GM04503 (cell line): ENCODE measurements around the gene CKMT2.
"Not testable (repeated sequence)": the region's sequence is repeated elsewhere in the genome, so short reads cannot be mapped to it uniquely, and the experiment has no call there.

Experiments used
- DNase-seq: peaks from one replicate; pipeline ENCODE4 v3.0.0-alpha.2; 2012; ENCODE audit warnings: low read depth

CKMT2 gene

DNA sequence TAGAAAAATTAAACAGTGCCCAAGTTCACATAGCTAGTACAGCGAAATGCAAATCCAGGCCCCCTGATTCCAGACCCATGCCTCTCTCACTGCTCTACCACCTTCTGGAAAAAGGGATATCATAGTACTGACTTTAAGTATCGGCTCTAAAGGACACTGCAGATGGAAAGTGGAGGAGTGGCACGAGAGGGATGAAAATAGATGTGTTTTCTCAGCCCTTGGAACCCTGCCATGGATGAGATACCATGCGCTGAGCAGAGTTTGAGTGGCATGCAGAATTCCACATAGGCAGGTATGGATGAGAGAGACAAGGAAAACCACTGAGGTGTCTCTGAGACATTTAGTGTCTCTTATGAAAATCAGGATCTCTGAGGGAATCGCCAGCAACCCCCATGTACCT, 18.8 kb downstream of the CKMT2 start:
- DNase-seq: no peak

DNA sequence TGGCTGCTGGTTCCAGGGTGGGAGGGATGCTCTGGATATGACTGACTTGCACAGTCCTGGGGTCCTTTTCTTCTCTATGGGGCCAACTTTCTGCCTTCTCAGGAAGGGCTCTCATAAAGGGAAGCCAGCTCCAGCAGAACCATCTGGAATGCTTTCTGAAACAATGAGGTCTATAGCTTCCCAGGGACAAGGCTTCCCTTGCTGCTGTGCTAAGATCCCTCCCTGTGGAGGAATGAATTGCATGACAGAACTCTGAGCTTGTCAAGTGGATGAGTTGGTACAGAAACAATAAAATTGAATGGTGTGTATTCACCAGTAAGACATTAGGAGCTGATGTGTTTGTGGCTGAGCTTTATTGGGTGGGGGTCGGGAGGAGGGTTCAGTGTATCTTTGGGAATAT, 19.8 kb downstream of the CKMT2 start:
- no peak for DNase-seq

DNA sequence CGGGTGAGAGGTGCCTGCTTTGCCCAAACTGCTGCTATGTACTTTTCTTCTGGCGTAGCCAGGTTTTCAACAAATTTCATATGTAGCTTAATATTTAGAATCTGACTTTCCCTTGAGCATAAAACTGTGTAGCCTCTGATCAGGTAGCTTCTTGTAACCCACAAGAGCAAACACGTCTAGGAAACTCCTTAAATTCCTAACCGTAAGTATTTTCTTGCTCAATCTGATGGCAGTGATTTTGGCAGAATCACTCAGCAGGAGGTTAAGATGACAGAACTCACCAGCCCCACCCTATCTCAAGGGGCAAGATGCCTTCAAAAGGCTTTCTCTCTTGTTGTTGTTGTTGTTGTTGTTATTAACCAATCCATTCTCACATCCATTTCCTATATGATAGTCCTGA, 20.8 kb downstream of the CKMT2 start:
- DNase-seq: no peak

DNA sequence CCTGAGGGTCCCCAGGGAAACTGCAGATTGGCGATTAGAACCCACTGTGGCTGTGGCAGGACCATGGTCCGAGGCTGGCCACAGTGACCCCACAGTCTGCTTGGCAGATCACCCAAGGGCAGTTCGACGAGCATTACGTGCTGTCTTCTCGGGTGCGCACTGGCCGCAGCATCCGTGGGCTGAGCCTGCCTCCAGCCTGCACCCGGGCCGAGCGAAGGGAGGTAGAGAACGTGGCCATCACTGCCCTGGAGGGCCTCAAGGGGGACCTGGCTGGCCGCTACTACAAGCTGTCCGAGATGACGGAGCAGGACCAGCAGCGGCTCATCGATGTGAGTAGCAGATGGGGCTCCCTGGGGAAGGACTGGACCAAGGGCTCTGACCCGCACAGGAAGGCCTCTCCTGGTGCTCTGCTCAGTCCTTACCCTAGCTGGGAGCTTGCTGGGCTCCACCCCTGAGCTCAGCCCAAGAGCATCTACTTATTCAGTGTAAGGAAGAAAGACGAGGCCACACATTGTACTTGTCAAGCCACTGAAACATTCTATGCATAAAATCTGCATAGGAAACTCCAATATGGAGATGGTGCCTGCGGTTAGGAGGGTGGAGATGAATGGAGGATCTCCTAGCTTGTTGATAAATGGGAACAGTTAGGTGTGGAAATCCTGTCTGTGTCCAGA, 21.9 kb downstream of the CKMT2 start:
- no peak for DNase-seq

DNA sequence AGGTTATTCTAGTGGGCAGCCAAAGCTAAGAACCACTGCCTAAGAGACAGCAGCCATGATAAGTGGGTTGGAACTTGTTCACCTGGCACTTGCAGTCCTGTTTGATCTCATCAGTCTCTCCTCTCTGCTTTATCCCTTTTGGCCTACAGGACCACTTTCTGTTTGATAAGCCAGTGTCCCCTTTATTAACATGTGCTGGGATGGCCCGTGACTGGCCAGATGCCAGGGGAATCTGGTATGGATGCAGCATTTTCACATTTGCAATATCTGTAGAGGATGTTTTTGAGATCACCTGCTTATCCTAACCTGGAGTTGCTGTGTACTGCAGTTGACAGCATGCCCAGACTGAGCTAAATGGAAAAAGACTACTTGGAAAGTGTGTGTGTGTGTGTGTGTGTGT, 23.6 kb downstream of the CKMT2 start:
- no peak for DNase-seq

DNA sequence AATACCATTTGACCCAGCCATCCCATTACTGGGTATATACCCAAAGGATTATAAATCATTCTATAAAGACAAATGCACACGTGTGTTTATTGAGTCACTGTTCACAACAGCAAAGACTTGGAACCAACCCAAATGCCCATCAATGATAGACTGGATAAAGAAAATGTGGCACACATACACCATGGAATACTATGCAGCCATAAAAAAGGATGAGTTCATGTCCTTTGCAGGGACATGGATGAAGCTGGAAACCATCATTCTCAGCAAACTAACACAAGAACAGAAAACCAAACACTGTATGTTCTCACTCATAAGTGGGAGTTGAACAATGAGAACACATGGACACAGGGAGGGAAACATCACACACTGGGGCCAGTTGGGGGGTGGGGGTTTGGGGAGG, 29.7 kb downstream of the CKMT2 start:
- DNase-seq: not testable (repeated sequence)

DNA sequence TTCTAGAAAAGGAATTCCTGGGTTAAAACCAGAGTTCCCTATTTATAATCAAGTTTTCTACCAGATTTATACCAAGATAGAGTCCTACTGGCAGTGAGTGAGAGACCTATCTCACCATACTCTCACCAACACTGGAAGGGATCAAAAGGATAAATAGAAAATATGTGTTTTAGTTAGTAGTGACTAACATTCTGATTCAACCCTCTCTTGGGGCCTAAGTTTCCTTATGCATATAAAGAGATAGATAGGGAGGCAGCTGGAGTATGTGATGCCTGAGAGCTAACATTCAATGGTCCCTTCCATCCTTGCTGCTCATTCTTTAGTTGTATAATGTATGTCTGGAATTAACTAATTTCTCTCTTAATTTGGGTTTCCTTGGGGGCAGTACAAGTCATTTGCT, 32.0 kb downstream of the CKMT2 start:
- DNase-seq: no peak

DNA sequence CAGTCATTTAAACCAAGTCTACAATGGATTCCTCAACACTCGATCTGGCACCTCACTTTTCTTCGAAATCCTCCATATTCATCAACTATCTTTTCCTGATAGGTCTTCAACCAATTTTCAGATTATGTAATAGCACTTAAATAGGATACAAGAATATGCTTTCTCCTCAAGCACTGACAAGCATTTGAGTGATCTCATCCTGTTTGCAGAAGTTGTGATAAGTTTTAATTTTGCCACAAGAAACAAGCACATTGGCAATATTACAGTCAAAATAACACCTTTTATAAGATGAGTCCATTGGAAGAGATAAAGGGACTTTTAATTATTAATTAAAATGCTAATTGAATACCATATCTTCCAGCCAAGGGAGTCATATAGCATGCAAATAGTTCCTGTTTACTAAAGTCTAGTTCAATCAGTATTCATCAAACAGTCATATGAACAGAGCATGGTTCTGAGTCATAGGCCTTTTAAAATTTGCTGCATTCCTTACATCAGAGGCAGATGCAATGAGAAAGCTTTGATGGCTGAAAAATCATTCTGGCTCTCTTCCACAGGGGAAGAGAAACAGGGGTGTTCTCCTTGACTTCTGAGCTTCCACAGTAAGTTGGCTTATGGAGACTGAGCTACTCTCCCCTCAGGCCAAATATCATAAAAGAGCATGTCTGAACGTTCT, 35.5 kb downstream of the CKMT2 start:
- peak; percentile 75 for DNase-seq

DNA sequence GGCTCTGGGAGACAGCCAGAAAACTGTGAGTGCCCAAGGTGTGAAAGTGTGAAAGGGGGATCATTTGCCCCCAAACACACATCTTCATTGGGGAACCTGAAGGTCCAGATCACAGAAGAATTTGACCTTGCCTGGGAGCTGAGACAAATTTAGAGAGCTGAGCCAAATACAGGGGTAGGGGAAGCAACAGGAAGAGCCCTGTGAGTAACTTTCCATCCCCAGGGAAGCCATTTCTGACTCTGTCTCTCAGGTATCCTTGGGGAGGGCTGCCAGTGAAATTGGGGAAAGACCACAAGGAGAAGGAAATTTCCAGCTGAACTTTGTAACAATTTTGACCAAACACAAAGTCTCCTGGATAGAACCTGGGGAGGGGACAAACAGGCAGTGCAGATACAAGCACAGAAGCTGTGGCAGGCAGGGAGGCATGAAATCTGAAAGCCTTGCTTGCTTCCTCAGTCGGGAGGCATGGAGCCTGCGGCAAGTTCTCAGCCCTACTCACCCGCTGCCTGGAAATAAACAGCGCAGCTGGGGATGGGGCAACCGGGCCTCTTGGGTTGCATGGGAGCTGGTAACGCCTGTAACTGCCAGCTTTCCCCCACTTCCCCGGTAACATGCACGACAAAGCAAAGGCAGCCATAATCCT, 36.8 kb downstream of the CKMT2 start:
- DNase-seq: no peak

DNA sequence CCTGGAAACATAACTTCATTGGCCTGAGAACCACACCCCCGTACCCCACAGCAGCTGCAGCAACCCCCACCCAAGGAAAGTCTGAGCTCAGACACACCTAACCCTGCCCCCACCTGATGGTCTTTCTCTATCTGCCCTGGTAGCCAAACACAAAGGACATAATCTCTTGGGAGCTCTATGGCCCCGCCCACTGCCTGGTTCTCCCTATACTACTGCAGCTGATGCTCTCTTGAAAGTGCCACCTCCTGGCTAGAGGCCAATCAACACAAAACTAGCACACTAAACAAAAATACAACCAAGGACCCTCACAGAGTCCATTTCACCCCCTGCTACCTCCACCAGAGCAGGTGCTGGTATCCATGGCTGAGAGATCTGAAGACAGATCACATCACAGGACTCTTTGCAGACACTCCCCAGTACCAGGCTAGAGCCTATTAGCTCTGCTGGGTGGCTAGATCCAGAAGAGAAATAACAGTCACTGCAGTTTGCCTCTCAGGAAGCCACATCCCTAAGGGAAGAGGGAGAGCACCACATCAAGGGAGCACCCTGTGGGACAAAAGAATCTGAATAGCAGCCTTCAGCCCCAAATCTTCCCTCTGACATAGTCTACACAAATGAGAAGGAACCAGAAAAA, 37.4 kb downstream of the CKMT2 start:
- DNase-seq: not testable (repeated sequence)

DNA sequence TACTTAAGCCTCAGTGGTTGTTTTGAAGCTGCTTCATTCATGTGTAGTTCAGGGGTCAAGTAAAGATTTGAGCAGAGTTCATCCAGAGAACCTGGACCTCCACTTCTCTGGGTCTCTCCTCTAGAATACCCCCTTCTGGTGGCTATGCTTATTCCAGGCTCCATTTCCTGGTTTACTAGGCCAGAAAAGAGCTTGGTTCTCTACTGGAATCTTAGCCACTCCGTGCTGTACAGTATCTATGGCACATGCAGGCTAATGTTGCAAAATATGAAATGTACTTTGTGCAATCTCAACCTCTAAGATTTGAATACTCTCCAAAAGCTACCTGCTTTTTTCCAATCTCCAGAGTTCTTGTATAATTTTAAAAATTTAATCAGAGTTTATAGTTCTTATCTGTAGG, 50.9 kb downstream of the CKMT2 start:
- no peak for DNase-seq

DNA sequence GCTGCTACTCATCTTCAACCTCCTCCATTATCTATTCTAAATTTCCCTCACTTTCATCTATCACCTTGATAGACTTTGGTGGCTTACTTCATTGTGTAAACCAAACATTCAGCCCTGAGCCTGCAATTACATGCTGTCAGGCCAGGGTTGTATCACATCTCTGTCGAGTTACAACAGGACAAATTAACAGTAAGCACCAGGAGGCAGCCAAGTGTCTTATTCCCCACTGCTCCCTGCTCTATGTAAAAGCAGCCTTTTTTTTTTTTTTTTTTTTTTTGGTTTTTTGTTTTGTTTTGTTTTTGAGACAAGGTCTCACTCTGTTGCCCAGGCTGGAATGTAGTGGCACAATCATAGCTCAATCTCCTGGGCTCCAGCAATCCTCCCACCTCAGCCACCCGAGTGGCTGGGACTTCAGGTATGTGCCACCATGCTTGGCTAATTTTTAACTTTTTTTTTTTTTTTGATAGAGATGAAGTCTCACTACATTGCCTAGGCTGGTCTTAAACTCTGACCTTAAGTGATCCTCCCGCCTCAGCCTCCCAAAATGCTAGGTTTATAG, 53.0 kb downstream of the CKMT2 start:
- DNase-seq: no peak

DNA sequence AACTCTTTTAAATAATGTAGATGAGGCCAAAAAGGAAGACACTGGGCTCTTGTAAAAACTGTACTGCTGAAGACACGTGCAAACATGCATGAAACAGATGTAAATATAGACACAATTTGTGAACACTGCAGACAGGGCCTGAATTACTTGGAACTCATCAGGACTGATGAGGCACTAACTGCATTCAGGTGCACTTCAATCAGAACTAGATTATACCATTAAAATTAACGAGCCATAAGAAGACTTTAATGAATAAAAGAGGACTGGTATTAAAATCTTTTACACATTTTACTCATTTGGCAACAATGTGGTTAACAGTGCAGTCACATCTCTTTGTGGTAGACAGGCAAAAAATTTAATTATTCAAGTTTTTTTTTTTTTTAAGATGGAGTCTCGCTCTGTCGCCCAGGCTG, 54.9 kb downstream of the CKMT2 start:
- DNase-seq: no peak

DNA sequence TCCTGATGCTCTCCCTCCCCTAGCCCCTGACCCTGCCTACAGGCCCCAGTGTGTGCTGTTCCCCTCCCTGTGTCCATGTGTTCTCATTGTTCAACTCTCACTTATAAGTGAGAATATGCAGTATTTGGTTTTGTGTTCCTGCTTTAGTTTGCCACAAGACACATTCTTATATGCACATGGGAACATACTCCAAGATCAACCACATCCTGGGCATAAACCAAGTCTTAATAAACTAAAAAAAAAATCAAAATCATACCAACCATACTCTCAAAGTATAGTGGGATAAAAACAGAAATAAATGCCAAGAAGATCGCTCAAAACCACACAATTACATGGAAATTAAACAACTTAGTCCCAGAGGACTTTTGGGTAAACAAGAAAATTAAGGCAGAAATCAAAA, 57.0 kb downstream of the CKMT2 start:
- DNase-seq: no peak

DNA sequence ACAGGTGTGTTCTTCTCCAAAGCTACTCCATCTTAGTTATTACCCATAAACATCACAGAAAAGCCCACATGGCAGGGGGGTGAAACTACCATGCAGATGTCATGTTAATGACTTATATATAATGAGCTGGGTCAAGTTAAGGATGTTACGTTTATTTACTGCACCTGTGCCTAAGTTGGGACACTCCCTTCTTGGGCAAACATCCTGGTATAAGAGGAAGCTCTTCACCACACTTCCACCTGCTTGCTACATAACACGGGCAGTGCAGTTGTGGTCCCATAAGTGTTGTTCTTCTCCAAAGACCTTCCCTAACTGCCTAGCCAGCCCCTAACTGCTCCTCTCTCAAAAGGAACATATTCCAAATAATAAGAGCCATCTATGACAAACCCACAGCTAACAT, 59.0 kb downstream of the CKMT2 start:
- DNase-seq: no peak

DNA sequence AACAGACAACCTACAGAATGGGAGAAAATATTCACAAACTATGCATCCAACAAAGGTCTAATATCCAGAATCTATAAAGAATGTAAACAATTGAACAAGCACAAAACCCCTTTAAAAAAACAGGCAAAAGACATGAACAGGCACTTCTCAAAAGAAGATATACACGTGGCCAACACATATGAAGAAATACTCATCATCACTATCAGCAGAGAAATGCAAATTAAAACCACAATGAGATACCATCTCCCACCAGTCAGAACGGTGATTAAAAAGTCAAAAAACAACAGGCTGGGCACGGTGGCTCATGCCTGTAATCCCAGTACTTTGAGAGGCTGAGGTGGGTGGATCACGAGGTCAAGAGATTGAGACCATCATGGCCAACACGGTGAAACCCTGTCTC, 60.9 kb downstream of the CKMT2 start:
- not testable (repeated sequence) for DNase-seq

DNA sequence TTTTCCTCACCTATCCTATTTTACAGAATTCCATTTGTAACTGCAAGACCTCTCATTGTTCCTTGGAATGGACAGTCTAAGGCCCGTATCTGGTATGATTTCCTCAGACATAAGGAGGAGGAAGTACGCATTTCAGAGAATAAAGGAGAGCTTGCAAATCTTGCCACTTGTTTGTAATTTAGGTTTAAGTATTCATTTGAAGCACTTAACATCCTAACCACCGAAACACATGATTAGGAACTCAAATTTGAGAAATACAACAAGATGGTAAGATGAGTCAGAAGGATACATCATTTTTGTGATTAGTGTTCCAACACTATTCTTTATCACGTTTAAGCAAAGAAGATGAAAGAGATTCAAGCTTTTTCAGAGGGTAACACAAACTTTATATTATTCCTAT, 64.4 kb downstream of the CKMT2 start:
- DNase-seq: no peak

DNA sequence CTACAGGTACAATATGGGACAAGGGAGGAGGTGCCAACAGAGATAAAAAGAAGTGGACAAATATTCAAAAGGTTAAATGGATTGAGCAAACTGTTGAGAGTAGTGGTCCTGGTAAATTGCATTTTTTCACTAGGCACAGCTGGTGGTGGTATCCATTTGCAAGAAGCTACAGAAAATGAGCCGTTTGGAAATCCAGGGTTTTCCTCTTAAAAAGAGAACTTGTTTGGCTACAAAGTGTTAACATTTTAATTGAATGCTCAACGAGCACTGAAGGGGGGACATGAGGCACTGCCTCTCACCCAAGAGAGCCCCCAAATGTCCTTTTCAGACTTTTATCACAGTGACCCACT, 67.8 kb downstream of the CKMT2 start:
- no peak for DNase-seq

DNA sequence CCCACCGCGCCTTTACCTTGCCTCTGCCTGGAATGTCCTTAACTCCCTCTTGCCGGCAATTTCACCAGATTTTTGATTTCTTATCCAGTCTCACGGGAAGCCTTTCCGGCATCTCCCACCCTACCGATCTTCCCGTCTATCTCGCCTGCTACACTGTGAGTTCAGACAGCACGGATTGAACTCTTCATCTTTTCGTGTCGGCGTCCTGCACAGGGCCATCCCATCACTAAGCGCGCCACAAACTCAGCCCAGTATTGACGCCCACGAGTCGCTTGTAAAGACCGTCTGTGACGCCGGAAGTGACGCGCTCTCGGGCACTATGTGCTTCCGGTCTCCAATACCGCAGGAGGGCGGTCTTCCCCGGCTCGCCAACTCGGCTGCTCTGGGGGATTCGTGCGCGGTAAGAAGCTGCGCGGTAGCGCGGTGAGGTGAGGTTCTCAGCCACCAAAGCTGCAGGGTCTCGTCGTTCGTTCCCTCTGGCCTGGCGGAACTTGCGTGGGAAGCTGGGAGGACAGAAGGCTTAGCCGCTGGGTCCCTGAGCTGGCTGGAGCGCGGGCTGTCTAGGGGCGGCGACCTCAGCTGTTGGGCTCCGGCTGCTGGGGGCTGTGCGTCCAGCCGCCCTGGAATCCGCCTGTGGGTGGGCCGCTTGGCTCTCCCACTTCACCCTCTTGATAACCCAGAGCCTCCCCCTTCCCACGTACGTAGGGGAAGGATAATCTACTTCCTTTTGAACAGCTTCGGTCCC, 68.3 kb downstream of the CKMT2 start, which contains the start of gene ZCCHC9:
ZCCHC9 (plus strand) TSS at position 317 of the 745 bp plus-strand sequence. CDS start 3,171 bp downstream, outside the sequence.
- peak; percentile 73 for DNase-seq

DNA sequence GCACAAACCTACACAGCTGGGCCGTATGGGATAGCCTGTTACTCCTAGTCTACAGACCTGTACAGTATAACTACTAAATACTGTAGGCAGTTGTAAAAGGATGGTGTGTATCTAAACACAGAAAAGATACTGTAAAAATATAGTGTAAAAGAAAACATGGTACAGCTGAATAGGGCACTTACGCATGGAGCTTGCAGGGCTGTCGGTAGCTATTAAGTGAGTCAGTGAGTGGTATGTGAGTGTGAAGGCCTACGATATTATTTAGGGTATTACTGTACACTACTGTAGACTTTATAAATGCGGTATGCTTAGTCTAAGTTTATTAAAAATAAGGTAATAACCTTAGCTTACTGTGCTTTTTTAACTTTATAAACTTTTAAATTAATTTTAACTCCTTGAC, 69.5 kb downstream of the CKMT2 start:
- no peak for DNase-seq

DNA sequence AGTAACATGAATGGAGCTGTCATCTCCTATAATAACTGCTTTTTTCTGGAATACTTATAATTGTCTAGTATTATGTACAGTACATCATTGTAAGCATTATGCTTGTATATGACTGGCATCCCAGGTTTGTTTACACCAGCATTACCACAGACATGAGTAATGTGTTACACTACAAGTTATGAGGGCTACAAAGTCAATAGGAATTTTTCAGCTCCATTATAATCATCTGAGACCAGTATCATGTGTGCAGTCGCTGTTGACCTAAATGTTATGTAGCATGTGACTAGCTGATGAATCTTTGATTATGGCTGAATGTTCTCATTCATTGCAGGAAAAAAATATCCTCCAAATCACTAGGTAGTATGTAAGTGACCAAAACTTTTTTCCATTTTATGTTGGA, 70.4 kb downstream of the CKMT2 start:
- peak; percentile 33 for DNase-seq

DNA sequence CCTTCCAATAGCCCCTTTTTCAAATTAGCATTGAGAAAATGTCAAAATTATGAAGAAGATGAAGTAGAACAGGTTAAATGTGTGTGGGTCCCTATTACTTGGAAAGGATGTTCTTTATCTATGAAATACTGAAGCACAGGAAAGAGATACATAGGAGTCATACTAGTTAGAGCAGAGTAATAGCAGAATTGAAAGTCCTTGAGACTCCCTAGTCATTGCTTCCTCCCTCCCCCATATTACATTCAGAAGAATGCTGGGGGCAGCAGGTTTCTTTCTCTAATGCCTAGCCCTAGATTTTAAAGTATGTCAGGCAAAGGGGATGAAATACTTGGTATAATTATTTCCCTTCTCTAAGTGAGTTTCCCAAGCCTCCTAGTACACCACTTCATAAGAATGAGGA, 72.7 kb downstream of the CKMT2 start:
- no peak for DNase-seq
